Upper lobe of left lung (tissue), 4 donors: ENCODE results near the gene UBE2E2.

Source experiments
- CTCF ChIP-seq, 6 experiments: fragments of 450-650 bp in 4 of 6; fragments of 200-600 bp in 2 of 6; sonication (generic) in 2 of 6; IDR thresholded peaks; one replicate each; pipeline ENCODE4 v1.5.1; 2016 to 2019; ENCODE audit warnings: antibody characterized with exemption in 6 of 6
- POLR2A ChIP-seq, 4 donors: fragments of 450-650 bp; IDR thresholded peaks; one replicate each; pipeline ENCODE4 v1.5.1; 2016 to 2017; ENCODE audit warnings: antibody characterized with exemption in 4 of 4, mild to moderate bottlenecking in 2 of 4
- POLR2AphosphoS5 ChIP-seq, 2 donors: sonication (generic); formaldehyde crosslinking; IDR thresholded peaks; one replicate each; pipeline ENCODE4 v1.5.1; 2017; ENCODE audit warnings: antibody characterized with exemption in 2 of 2

- TF ChIP-seq CTCF (IDR thresholded peaks at IDR 0.05) (no peak), POLR2AphosphoS5 (IDR thresholded peaks at IDR 0.05) (no peak), POLR2A (IDR thresholded peaks at IDR 0.05) (no peak)
These were observed 109.7 kb downstream of the UBE2E2 start for GRCh38 chr3:23312866-23313265.
